ENCODE results near the gene IL12RB1.

DNA sequence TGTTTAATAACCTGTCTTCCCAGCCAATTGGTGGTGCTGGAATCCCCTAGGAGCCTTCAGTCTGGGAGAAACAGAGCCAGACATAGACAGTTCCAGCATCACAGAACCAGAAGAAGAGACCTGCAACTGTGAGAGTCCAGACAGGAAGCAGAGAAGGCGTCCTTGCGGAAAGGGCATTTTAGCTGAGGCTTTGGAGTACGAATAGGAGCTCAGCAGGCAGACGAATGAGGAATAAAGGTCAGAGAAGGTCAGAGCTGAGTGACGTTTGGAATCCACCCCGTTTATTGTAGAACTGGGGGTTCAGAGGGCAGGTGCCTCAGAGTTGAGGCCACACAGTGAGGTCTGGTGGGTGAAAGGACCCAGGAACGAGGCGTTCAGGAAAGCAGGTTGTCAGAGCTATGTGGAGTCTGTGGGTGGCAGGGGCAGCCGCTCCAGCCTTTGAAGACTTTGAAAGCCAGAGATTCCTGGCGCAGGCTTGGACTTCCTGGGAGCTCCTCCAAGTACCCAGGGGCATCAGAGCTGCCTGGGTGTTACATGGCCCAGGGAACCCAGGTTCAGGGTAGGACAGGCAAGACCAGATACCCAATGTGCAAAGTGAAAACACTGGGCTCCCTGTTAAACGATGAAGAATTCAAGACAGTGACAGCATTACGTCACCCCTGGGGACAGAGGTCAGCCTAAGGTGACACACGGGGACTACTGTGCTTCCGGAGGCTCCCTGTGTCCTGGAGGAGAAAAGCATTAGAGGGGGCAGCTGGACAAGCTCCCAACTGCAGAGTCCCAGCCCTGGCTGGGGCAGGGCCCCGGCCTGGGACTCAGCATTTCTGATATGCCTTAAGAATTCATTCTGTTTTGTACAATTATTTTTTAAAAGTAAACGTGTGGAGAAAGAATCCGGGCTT, 73.3 kb downstream of the IL12RB1 start:
- TF ChIP-seq, protein P1, sequence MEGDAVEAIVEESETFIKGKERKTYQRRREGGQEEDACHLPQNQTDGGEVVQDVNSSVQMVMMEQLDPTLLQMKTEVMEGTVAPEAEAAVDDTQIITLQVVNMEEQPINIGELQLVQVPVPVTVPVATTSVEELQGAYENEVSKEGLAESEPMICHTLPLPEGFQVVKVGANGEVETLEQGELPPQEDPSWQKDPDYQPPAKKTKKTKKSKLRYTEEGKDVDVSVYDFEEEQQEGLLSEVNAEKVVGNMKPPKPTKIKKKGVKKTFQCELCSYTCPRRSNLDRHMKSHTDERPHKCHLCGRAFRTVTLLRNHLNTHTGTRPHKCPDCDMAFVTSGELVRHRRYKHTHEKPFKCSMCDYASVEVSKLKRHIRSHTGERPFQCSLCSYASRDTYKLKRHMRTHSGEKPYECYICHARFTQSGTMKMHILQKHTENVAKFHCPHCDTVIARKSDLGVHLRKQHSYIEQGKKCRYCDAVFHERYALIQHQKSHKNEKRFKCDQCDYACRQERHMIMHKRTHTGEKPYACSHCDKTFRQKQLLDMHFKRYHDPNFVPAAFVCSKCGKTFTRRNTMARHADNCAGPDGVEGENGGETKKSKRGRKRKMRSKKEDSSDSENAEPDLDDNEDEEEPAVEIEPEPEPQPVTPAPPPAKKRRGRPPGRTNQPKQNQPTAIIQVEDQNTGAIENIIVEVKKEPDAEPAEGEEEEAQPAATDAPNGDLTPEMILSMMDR (IDR thresholded peaks at IDR 0.05), result no peak
- no peak for TF ChIP-seq SIN3A (IDR thresholded peaks at IDR 0.05; ENCODE audit: borderline replicate concordance, insufficient read depth, low read depth, low read length)
